ENCODE measurements around the gene CDKN2B-AS1.

CDKN2B-AS1 gene

DNA sequence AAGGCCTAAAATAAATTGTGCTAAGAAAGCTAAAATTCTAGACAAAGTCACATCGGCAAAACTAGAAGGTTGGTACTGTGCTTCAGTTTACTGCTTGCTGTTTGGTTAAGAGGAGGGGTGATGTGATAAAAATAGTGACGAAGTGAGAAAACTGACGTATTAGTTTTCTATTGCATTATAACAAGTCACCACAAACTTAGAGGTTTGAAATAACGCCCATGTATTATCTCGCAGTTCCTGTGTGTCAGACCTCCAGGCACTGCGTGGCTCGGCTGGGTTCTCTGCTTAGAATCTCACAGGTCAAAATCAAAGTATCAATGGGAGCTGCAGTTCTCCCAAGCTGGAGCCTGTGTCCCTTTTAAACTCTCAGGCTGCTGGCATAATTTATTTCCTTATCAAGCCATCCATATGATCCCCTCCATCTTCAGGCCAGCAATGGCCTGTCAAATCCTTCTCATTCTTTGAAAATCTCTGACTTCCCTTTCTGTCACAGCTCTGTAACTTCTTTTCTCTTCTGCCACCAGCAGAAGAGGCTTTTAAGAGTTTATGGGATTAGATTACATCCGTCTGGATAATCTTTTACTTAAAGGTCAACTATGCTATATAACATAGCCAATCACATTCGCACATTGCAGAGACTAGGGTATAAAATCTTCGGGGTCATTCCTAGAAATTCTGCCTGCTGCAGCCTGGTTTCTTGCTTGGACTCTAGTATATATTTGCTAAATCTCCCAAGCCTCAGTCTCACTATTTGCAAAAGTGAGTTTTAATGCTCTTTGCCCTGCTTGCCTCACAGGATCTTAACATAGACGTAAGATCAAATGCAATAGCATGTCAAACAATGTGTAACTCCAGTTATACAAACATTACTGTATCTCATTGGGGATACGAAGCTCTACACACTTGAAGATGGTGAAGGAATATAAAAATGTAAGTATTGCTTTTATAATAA is 118.6 kb downstream of the CDKN2B-AS1 start:
- H3K4me1 ChIP-seq: no peaks in the 10 kb centered on the region
- H3K9me3 ChIP-seq: no peaks in the 10 kb centered on the region
- H3K27ac ChIP-seq: no peak overlapping the region
- H3K9ac ChIP-seq: no peak overlapping the region
- no peak for TF ChIP-seq Cebpa-rat (IDR thresholded peaks at IDR 0.05)
- no peaks in the 10 kb centered on the region for H4K20me1 ChIP-seq
- H3K27me3 ChIP-seq: no peaks in the 10 kb centered on the region
- H3K36me3 ChIP-seq: no peaks in the 10 kb centered on the region
- no peak overlapping the region for H3K4me3 ChIP-seq
- no peak overlapping the region for H3K4me2 ChIP-seq

GRCh38 chr9:22114956-22115355 is 120.4 kb downstream of the CDKN2B-AS1 start:
- Histone ChIP-seq H3K9me3 (no peaks in the 10 kb centered on the region), H3K27me3 (no peaks in the 10 kb centered on the region), H3K4me1 (no peaks in the 10 kb centered on the region), H3K9ac (no peak overlapping the region), H3K36me3 (no peaks in the 10 kb centered on the region), H3K4me2 (no peak overlapping the region), H4K20me1 (no peaks in the 10 kb centered on the region), H3K4me3 (no peak overlapping the region), H3K27ac (no peak overlapping the region)
- TF ChIP-seq Cebpa-rat (IDR thresholded peaks at IDR 0.05): no peak

DNA sequence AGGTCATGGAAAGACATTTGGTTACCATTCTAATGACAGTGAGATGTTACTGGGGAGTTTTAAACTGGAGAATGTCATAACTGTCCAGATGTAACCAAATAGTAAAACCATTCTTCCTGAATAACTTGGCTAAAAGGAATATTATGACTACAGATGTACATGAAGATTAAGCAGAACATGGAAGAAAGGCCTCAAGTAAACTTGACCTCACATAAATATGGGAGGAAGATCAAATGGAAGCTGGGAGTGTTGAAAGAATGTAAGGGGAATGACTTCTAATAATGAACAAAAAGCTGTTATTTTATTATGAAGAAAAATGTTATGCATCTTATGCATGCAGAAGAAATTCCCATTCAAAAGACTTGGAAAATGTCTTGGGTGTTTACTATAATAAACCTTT is 122.2 kb downstream of the CDKN2B-AS1 start:
- H3K27me3 ChIP-seq: no peaks in the 10 kb centered on the region
- H3K9ac ChIP-seq: no peak overlapping the region
- no peak for TF ChIP-seq Cebpa-rat (IDR thresholded peaks at IDR 0.05)
- no peak overlapping the region for H3K4me3 ChIP-seq
- H4K20me1 ChIP-seq: no peaks in the 10 kb centered on the region
- no peak overlapping the region for H3K4me2 ChIP-seq
- no peak overlapping the region for H3K27ac ChIP-seq
- no peaks in the 10 kb centered on the region for H3K36me3 ChIP-seq
- no peaks in the 10 kb centered on the region for H3K9me3 ChIP-seq
- H3K4me1 ChIP-seq: no peaks in the 10 kb centered on the region

- TF ChIP-seq Cebpa-rat (IDR thresholded peaks at IDR 0.05): no peak
- H3K9ac ChIP-seq: no peak overlapping the region
- H3K4me3 ChIP-seq: no peak overlapping the region
- no peaks in the 10 kb centered on the region for H3K4me1 ChIP-seq
- H3K27me3 ChIP-seq: no peaks in the 10 kb centered on the region
- peaks cover 5% of the 10 kb centered on the region; the same call in 1 of the 2 replicates for H3K9me3 ChIP-seq
- no peaks in the 10 kb centered on the region for H4K20me1 ChIP-seq
- H3K4me2 ChIP-seq: no peak overlapping the region
- no peak overlapping the region for H3K27ac ChIP-seq
- H3K36me3 ChIP-seq: no peaks in the 10 kb centered on the region
Observed at GRCh38 chr9:22117511-22118384, 123.2 kb downstream of the CDKN2B-AS1 start.

- TF ChIP-seq Cebpa-rat (IDR thresholded peaks at IDR 0.05): no peak
- H3K36me3 ChIP-seq: no peaks in the 10 kb centered on the region
- peaks cover 7% of the 10 kb centered on the region; the same call in 1 of the 2 replicates for H3K9me3 ChIP-seq
- no peaks in the 10 kb centered on the region for H3K27me3 ChIP-seq
- H3K4me1 ChIP-seq: no peaks in the 10 kb centered on the region
- no peak overlapping the region for H3K4me3 ChIP-seq
- H3K9ac ChIP-seq: no peak overlapping the region
- H4K20me1 ChIP-seq: no peaks in the 10 kb centered on the region
- no peak overlapping the region for H3K27ac ChIP-seq
- H3K4me2 ChIP-seq: no peak overlapping the region
Observed at GRCh38 chr9:22118810-22119521, 124.4 kb downstream of the CDKN2B-AS1 start.

DNA sequence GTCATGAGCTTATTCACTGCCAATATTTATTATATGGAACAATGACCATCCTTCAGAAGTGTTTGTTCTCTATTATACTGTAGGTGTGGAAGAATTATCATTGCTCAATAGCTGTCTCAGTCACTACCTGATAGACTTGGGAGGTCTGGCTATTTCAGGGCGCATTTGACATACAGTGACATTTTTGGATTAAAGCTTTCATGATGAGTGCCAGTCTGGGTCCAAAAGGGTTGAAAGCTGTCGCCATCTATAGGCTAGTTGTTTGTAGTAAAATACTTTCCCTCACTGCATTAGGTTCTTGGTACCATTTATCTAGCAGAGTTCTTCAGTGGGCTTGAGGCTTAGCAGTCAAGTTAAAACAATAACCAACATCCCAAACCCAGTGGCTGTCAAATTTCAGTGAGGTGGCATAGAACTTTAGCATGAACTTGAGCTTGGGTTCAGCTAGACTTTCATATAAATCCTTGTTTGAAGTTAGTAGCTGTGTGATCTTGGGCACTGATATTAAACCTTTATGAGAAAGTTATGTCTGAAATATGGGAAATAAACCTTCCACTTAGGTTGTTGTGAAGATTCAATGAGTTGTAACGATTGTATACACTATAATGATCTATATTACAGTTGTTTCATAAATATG is 125.0 kb downstream of the CDKN2B-AS1 start:
- H3K4me2 ChIP-seq: no peak overlapping the region
- no peak overlapping the region for H3K9ac ChIP-seq
- H3K27me3 ChIP-seq: no peaks in the 10 kb centered on the region
- H3K27ac ChIP-seq: no peak overlapping the region
- no peaks in the 10 kb centered on the region for H4K20me1 ChIP-seq
- H3K4me1 ChIP-seq: no peaks in the 10 kb centered on the region
- no peak for TF ChIP-seq Cebpa-rat (IDR thresholded peaks at IDR 0.05)
- H3K9me3 ChIP-seq: peaks cover 7% of the 10 kb centered on the region; the same call in 1 of the 2 replicates
- no peaks in the 10 kb centered on the region for H3K36me3 ChIP-seq
- no peak overlapping the region for H3K4me3 ChIP-seq

- H4K20me1 ChIP-seq: no peaks in the 10 kb centered on the region
- no peak for TF ChIP-seq Cebpa-rat (IDR thresholded peaks at IDR 0.05)
- no peak overlapping the region for H3K4me3 ChIP-seq
- no peak overlapping the region for H3K4me2 ChIP-seq
- H3K27ac ChIP-seq: no peak overlapping the region
- peaks cover 7% of the 10 kb centered on the region; the same call in 1 of the 2 replicates for H3K9me3 ChIP-seq
- H3K27me3 ChIP-seq: no peaks in the 10 kb centered on the region
- no peaks in the 10 kb centered on the region for H3K36me3 ChIP-seq
- H3K9ac ChIP-seq: no peak overlapping the region
- H3K4me1 ChIP-seq: no peaks in the 10 kb centered on the region
Observed at GRCh38 chr9:22120159-22120549, 125.6 kb downstream of the CDKN2B-AS1 start.

DNA sequence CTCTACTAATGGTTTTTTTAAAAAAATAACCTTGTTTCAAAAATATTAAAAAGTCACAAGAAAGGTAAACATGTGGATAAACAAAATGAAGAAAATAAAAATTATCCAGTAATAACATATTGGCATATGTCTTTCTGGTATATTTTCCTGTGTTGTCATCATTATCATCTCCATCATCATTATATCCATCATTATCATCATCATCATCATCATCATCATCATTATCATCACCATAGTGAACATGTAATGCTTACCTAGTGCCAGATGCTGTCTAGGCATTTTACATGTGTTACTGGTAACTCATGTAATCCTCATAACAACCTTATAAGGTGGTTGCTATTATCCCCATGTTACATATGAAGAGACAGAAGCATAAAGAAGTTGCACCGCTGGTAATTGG is 126.0 kb downstream of the CDKN2B-AS1 start:
- Histone ChIP-seq H3K9me3 (peaks cover 7% of the 10 kb centered on the region; the same call in 1 of the 2 replicates), H3K9ac (no peak overlapping the region), H3K27ac (no peak overlapping the region), H3K27me3 (no peaks in the 10 kb centered on the region), H3K4me2 (no peak overlapping the region), H3K36me3 (no peaks in the 10 kb centered on the region), H3K4me1 (no peaks in the 10 kb centered on the region), H4K20me1 (no peaks in the 10 kb centered on the region), H3K4me3 (no peak overlapping the region)
- no peak for TF ChIP-seq Cebpa-rat (IDR thresholded peaks at IDR 0.05)

Data from BLaER1 (cell line).